Upper lobe of left lung (tissue), 6 donors: ENCODE measurements around the gene PCGF3. TPM values are rescaled to one million over a fixed set of nuclear protein-coding genes. Genes with fewer than 3 reads are reported as not detected.

Experiments
- ATAC-seq, 2 donors: fragments of 200-7000 bp; cut with Tn5 transposase; one replicate each; pipeline ENCODE4 v1.9.1; 2022; ENCODE audit warnings: mild to moderate bottlenecking in 2 of 2, moderate library complexity in 2 of 2; ENCODE audit not compliant: low FRiP score in 2 of 2
- DNase-seq, 2 donors: peaks; one replicate each; pipeline ENCODE4 v3.0.0-alpha.2; 2019 to 2020
- H3K27ac ChIP-seq, 4 donors: fragments of 200-600 bp; sonication (generic); one replicate each; pipeline ENCODE4 v1.5.1; 2016 to 2019
- H3K27me3 ChIP-seq, 4 donors: fragments of 200-600 bp; sonication (generic); one replicate each; pipeline ENCODE4 v1.5.1; 2017 to 2019
- H3K36me3 ChIP-seq, 4 donors: fragments of 200-600 bp; sonication (generic); one replicate each; pipeline ENCODE4 v1.5.1; 2016 to 2019
- H3K4me1 ChIP-seq, 4 donors: fragments of 200-600 bp; sonication (generic); one replicate each; pipeline ENCODE4 v1.5.1; 2018 to 2019
- H3K4me3 ChIP-seq, 4 donors: fragments of 200-600 bp; sonication (generic); one replicate each; pipeline ENCODE4 v1.5.1; 2017 to 2019; ENCODE audit warnings: mild to moderate bottlenecking in 2 of 4, moderate library complexity in 1 of 4
- H3K9me3 ChIP-seq, 4 donors: fragments of 200-600 bp; sonication (generic); one replicate each; pipeline ENCODE4 v1.5.1; 2018 to 2019
- CTCF ChIP-seq, 6 experiments: fragments of 450-650 bp in 4 of 6; fragments of 200-600 bp in 2 of 6; sonication (generic) in 2 of 6; IDR thresholded peaks; one replicate each; pipeline ENCODE4 v1.5.1; 2016 to 2019; ENCODE audit warnings: antibody characterized with exemption in 6 of 6
- EP300 ChIP-seq, 4 donors: sonication (generic); formaldehyde crosslinking; IDR thresholded peaks; one replicate each; pipeline ENCODE4 v1.5.1; 2017; ENCODE audit warnings: antibody characterized with exemption in 4 of 4, control low read depth in 2 of 4
- POLR2A ChIP-seq, 4 donors: fragments of 450-650 bp; IDR thresholded peaks; one replicate each; pipeline ENCODE4 v1.5.1; 2016 to 2017; ENCODE audit warnings: antibody characterized with exemption in 4 of 4, mild to moderate bottlenecking in 2 of 4
- POLR2AphosphoS5 ChIP-seq, 2 donors: sonication (generic); formaldehyde crosslinking; IDR thresholded peaks; one replicate each; pipeline ENCODE4 v1.5.1; 2017; ENCODE audit warnings: antibody characterized with exemption in 2 of 2
- WGBS, 2 donors: methylation state at CpG; one replicate each; pipeline ENCODE4 v1.1.5; 2017 to 2018; 5-methylcytosine and 5-hydroxymethylcytosine counted together
- total RNA-seq, 6 donors: library from RNA; depleted of rRNA in 4 of 6; stranded (reverse); fragments of >200 nt in 4 of 6; gene quantifications; one replicate each; pipeline versions ENCODE4 v1.1.0 to v1.2.1, GENCODE V29; 2016 to 2021
- donor health status: DM: no; HTN: no; CAD: no; lungs with moderate emphysema.
- donor health status: DM: no; HTN: yes; CAD: no; lungs with severe emphysema.

Gene PCGF3
- total RNA-seq, 6 donors from 2014 or later, result 36.4 to 150 (median 41.0) TPM

GRCh38 chr4:721261-722168 is 15.9 kb downstream of the PCGF3 start:
- Histone ChIP-seq H3K36me3 (peaks cover 0 to 11% (median 8%) of the 10 kb centered on the region in 4 donors), H3K9me3 (no peaks in the 10 kb centered on the region), H3K27me3 (no peaks in the 10 kb centered on the region), H3K4me1 (peaks cover 15 to 43% (median 20%) of the 10 kb centered on the region in 4 donors), H3K27ac (peak overlapping the region; percentile 0 to 57 (median 48)), H3K4me3 (no peak overlapping the region)
- TF ChIP-seq EP300 (IDR thresholded peaks at IDR 0.05) (no peak), POLR2AphosphoS5 (IDR thresholded peaks at IDR 0.05) (no peak), POLR2A (IDR thresholded peaks at IDR 0.05) (no peak), CTCF (IDR thresholded peaks at IDR 0.05) (no peak)
- DNase-seq (peak in 1 of 2 donors; percentile 62), ATAC-seq (peak; percentile 11 to 27)
- 59 to 66% methylated on average over 31 of the region's 31 CpGs for WGBS, 2 donors

- peaks cover 19 to 46% (median 27%) of the 10 kb centered on the region in 4 donors for H3K4me1 ChIP-seq
- H3K27ac ChIP-seq, result no peak overlapping the region
- H3K9me3 ChIP-seq, result no peaks in the 10 kb centered on the region
- no peak for TF ChIP-seq POLR2A (IDR thresholded peaks at IDR 0.05)
- no peak for TF ChIP-seq EP300 (IDR thresholded peaks at IDR 0.05)
- no peak for TF ChIP-seq CTCF (IDR thresholded peaks at IDR 0.05)
- TF ChIP-seq POLR2AphosphoS5 (IDR thresholded peaks at IDR 0.05), result no peak
- no peak overlapping the region for H3K4me3 ChIP-seq
- H3K27me3 ChIP-seq, result no peaks in the 10 kb centered on the region
- peaks cover 0 to 11% (median 8%) of the 10 kb centered on the region in 4 donors for H3K36me3 ChIP-seq
- DNase-seq, result peak in 1 of 2 donors; percentile 81
- no peak for ATAC-seq
- 90 to 96% methylated on average over 37 to 47 of the region's 47 CpGs for WGBS, 2 donors
These were observed 16.6 kb downstream of the PCGF3 start for GRCh38 chr4:722169-722725.

- Histone ChIP-seq H3K27me3 (no peaks in the 10 kb centered on the region), H3K4me3 (no peak overlapping the region), H3K9me3 (no peaks in the 10 kb centered on the region), H3K4me1 (peaks cover 19 to 40% (median 28%) of the 10 kb centered on the region in 4 donors), H3K36me3 (peaks cover 0 to 11% (median 8%) of the 10 kb centered on the region in 4 donors), H3K27ac (peak overlapping the region in 1 of 4 donors; percentile 43)
- DNase-seq (peak in 1 of 2 donors; percentile 81), ATAC-seq (no peak)
- WGBS, 2 donors, result 97 to 98% methylated on average over 59 to 61 of the region's 61 CpGs
- TF ChIP-seq POLR2AphosphoS5 (IDR thresholded peaks at IDR 0.05) (no peak), EP300 (IDR thresholded peaks at IDR 0.05) (no peak), CTCF (IDR thresholded peaks at IDR 0.05) (no peak), POLR2A (IDR thresholded peaks at IDR 0.05) (no peak)
These were observed 17.3 kb downstream of the PCGF3 start for GRCh38 chr4:722851-723360.

GRCh38 chr4:723751-724530 is 18.3 kb downstream of the PCGF3 start:
- WGBS, 2 donors, result 94 to 95% methylated on average over 25 to 28 of the region's 28 CpGs
- Histone ChIP-seq H3K36me3 (peaks cover 0 to 11% (median 8%) of the 10 kb centered on the region in 4 donors), H3K4me1 (peaks cover 19 to 40% (median 28%) of the 10 kb centered on the region in 4 donors), H3K4me3 (no peak overlapping the region), H3K9me3 (no peaks in the 10 kb centered on the region), H3K27ac (peak overlapping the region in 1 of 4 donors; percentile 43), H3K27me3 (no peaks in the 10 kb centered on the region)
- TF ChIP-seq POLR2A (IDR thresholded peaks at IDR 0.05), result no peak
- TF ChIP-seq CTCF (IDR thresholded peaks at IDR 0.05), result no peak
- no peak for TF ChIP-seq POLR2AphosphoS5 (IDR thresholded peaks at IDR 0.05)
- ATAC-seq (peak in 1 of 2 donors; percentile 2), DNase-seq (peak in 1 of 2 donors; percentile 82)
